Omental fat pad (tissue), 4 donors: ENCODE results near the gene CHST11. TPM values are rescaled to one million over a fixed set of nuclear protein-coding genes. Genes with fewer than 3 reads are reported as not detected.

Experiments used
- ATAC-seq: fragments of 150-250 bp; one replicate; pipeline ENCODE4 v1.9.1; 2016; ENCODE audit warnings: mild to moderate bottlenecking, moderate library complexity; ENCODE audit not compliant: low FRiP score
- DNase-seq: peaks from one replicate; pipeline ENCODE4 v3.0.0-alpha.2; 2019; ENCODE audit warnings: low spot score
- CTCF ChIP-seq, 3 donors: fragments of 450-650 bp; IDR thresholded peaks; one replicate each; pipeline ENCODE4 v1.5.1; 2016 to 2017; ENCODE audit warnings: antibody characterized with exemption in 3 of 3, mild to moderate bottlenecking in 3 of 3, moderate library complexity in 2 of 3
- total RNA-seq, 4 donors: library from RNA; depleted of rRNA; stranded (reverse); fragments of >200 nt; gene quantifications; one replicate each; pipeline ENCODE4 v1.1.0, GENCODE V29; 2016

Gene CHST11
- total RNA-seq, 4 donors from 2014 or later, result 12.2 to 58.6 (median 30.1) TPM

- no peak for TF ChIP-seq CTCF (IDR thresholded peaks at IDR 0.05)
- DNase-seq, result no peak
- no peak for ATAC-seq
Measured at GRCh38 chr12:104662908-104663307, 206.2 kb downstream of the CHST11 start.

GRCh38 chr12:104664351-104664750 lies 207.6 kb downstream of the CHST11 start:
- ATAC-seq, result no peak

GRCh38 chr12:104665296-104665695 lies 208.5 kb downstream of the CHST11 start:
- no peak for TF ChIP-seq CTCF (IDR thresholded peaks at IDR 0.05)
- ATAC-seq, result no peak
- DNase-seq, result no peak

More at GRCh38 chr12:104664351-104664750, 207.6 kb downstream of the CHST11 start:
- no peak for TF ChIP-seq CTCF (IDR thresholded peaks at IDR 0.05)
- no peak for DNase-seq

GRCh38 chr12:104667139-104667538 lies 210.4 kb downstream of the CHST11 start:
- no peak for TF ChIP-seq CTCF (IDR thresholded peaks at IDR 0.05)
- DNase-seq (no peak), ATAC-seq (peak; percentile 35)

GRCh38 chr12:104668274-104668718 lies 211.5 kb downstream of the CHST11 start:
- ATAC-seq, result no peak
- no peak for TF ChIP-seq CTCF (IDR thresholded peaks at IDR 0.05)
- no peak for DNase-seq

GRCh38 chr12:104669089-104669721 lies 212.5 kb downstream of the CHST11 start:
- ATAC-seq, result no peak
- no peak for DNase-seq
- no peak for TF ChIP-seq CTCF (IDR thresholded peaks at IDR 0.05)

GRCh38 chr12:104669851-104670337 lies 213.1 kb downstream of the CHST11 start:
- no peak for TF ChIP-seq CTCF (IDR thresholded peaks at IDR 0.05)
- ATAC-seq (no peak), DNase-seq (no peak)
